ENCODE data around the gene NACA. TPM values are rescaled to one million over a fixed set of nuclear protein-coding genes. Genes with fewer than 3 reads are reported as not detected.

NACA gene
- total and polyA plus RNA-seq, 2 of the 13 experiments (the other 11 are each of a cell fraction or from before 2014, with no cell fraction given) = 799 to 1,700 TPM

DNA sequence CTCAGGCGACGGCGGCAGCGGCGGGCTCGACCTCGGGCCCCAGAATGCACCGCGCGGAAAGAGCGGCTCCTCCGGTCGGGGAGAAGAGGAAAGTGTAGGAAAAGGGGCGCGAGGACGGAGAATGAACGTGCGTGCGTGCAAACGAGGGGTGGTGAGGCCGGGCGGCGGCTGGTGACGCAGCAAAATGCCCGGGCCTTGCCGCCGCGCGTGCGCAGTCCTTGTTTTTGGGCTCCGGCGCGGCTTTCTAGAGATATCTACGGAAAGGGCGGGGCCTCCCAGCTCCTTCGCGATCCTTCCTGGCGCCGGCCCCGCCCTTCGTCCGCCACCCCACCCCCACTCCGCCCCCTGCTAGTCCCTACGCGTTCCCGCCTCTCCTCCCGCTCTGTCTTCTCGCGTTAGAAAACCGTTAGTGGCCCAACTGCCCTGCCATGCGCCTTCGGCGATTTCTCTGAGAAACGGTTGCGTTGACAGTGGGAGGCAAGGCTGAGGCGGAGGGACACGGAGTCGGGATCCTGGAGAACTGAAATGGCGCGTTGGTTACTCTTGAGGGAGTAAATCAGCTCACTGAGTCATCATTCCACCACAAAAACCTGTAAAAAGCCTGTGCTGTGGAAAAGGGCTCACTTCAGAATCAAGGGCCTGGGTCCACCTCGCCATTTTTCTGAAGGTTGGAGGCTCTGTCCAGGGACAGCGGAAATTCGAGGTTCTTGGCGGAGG, 36.8 kb downstream of the NACA start, which contains the start of gene PTGES3 (continued):
- TF ChIP-seq, protein P1, sequence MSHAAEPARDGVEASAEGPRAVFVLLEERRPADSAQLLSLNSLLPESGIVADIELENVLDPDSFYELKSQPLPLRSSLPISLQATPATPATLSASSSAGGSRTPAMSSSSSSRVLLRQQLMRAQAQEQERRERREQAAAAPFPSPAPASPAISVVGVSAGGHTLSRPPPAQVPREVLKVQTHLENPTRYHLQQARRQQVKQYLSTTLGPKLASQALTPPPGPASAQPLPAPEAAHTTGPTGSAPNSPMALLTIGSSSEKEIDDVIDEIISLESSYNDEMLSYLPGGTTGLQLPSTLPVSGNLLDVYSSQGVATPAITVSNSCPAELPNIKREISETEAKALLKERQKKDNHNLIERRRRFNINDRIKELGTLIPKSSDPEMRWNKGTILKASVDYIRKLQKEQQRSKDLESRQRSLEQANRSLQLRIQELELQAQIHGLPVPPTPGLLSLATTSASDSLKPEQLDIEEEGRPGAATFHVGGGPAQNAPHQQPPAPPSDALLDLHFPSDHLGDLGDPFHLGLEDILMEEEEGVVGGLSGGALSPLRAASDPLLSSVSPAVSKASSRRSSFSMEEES (CRISPR knock-in tag; IDR thresholded peaks at IDR 0.05) = peak; percentile 87
- TF ChIP-seq ZNF605 (CRISPR knock-in tag; IDR thresholded peaks at IDR 0.05) (peak; percentile 99), MED8 (CRISPR knock-in tag; IDR thresholded peaks at IDR 0.05; ENCODE audit: insufficient replicate concordance) (no peak), NFYC (CRISPR knock-in tag; IDR thresholded peaks at IDR 0.05) (peak; percentile 56), ZNF264 (CRISPR knock-in tag; IDR thresholded peaks at IDR 0.05) (peak; percentile 64), SAP130 (CRISPR knock-in tag; IDR thresholded peaks at IDR 0.05; ENCODE audit: low read depth) (peak; percentile 91), FLYWCH1 (CRISPR knock-in tag; IDR thresholded peaks at IDR 0.05) (no peak), HOXA5 (CRISPR knock-in tag; IDR thresholded peaks at IDR 0.05) (peak; percentile 95), ZNF343 (CRISPR knock-in tag; IDR thresholded peaks at IDR 0.05) (peak; percentile 46; the same call in 1 of the 2 replicates), ZNF576 (CRISPR knock-in tag; IDR thresholded peaks at IDR 0.05) (0 out of 2 replicates have a peak, but pooled peaks have one; percentile 11), ZNF75D (CRISPR knock-in tag; IDR thresholded peaks at IDR 0.05; ENCODE audit: borderline replicate concordance) (peak; percentile 89; the same call in 1 of the 2 replicates), ELF3 (CRISPR knock-in tag; IDR thresholded peaks at IDR 0.05) (peak; percentile 84), HOXA7 (CRISPR knock-in tag; IDR thresholded peaks at IDR 0.05) (0 out of 2 replicates have a peak, but pooled peaks have one; percentile 69), ARNT2 (CRISPR knock-in tag; IDR thresholded peaks at IDR 0.05; ENCODE audit: low read depth) (peak; percentile 97), FOXM1 (CRISPR knock-in tag; IDR thresholded peaks at IDR 0.05) (no peak), TRAFD1 (CRISPR knock-in tag; IDR thresholded peaks at IDR 0.05; ENCODE audit: borderline replicate concordance) (no peak), ADNP (CRISPR knock-in tag; IDR thresholded peaks at IDR 0.05) (no peak), RBAK (CRISPR knock-in tag; IDR thresholded peaks at IDR 0.05) (no peak), NBN (conservative IDR thresholded peaks at IDR 0.05) (no peak), ZNF20 (CRISPR knock-in tag; IDR thresholded peaks at IDR 0.05) (0 out of 2 replicates have a peak, but pooled peaks have one; percentile 19), CEBPG (CRISPR knock-in tag; IDR thresholded peaks at IDR 0.05) (no peak; the same call in 1 of the 2 replicates), RELA (CRISPR knock-in tag; IDR thresholded peaks at IDR 0.05) (no peak), MAFG (CRISPR knock-in tag; IDR thresholded peaks at IDR 0.05) (peak; percentile 80)
- TF ChIP-seq, protein P2, sequence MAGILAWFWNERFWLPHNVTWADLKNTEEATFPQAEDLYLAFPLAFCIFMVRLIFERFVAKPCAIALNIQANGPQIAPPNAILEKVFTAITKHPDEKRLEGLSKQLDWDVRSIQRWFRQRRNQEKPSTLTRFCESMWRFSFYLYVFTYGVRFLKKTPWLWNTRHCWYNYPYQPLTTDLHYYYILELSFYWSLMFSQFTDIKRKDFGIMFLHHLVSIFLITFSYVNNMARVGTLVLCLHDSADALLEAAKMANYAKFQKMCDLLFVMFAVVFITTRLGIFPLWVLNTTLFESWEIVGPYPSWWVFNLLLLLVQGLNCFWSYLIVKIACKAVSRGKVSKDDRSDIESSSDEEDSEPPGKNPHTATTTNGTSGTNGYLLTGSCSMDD (CRISPR knock-in tag; IDR thresholded peaks at IDR 0.05) = no peak
